Measurements from ENCODE around the gene HOXD13.

Gene HOXD13

GRCh38 chr2:176133389-176133788, 40.9 kb downstream of the HOXD13 start:
- no peak for DNase-seq

DNA sequence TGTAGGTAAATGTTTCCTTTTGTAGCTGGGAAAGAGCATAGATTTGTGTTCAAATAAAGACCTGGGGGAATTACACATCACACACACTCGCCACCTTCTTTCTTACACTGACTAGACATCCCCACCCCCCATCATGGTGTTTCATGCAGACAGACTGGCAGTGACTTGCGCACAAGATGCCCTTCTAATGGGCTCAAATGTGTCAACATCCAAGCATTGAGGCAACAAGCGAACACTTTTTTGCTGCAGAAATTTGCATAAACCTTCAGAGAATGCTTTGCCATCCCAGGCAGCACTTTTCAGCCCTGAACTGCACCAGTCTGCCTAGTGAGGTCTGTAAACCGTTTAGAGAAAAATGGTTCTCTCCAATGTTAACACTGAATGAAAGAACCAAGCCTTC, 41.5 kb downstream of the HOXD13 start:
- no peak for DNase-seq

DNA sequence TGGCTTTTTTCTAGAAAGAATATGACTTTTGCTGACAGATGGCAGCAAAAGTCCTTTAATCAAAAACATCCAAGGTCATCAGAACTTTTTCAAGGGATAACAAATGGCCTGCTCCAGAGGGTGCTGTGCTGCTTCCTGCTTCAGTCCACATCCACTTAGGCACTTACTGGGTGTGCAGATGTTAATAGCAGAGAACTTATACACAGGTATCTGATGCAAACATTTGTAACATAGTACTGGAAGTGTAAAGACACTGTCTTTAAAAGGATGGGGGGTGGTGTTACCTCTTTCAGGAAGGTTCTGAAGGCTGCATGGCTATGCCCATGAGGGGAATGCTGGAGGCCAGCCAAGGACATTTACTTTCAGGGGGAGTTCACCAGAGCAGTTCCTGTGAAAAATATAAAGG, 42.5 kb downstream of the HOXD13 start:
- no peak for DNase-seq

DNA sequence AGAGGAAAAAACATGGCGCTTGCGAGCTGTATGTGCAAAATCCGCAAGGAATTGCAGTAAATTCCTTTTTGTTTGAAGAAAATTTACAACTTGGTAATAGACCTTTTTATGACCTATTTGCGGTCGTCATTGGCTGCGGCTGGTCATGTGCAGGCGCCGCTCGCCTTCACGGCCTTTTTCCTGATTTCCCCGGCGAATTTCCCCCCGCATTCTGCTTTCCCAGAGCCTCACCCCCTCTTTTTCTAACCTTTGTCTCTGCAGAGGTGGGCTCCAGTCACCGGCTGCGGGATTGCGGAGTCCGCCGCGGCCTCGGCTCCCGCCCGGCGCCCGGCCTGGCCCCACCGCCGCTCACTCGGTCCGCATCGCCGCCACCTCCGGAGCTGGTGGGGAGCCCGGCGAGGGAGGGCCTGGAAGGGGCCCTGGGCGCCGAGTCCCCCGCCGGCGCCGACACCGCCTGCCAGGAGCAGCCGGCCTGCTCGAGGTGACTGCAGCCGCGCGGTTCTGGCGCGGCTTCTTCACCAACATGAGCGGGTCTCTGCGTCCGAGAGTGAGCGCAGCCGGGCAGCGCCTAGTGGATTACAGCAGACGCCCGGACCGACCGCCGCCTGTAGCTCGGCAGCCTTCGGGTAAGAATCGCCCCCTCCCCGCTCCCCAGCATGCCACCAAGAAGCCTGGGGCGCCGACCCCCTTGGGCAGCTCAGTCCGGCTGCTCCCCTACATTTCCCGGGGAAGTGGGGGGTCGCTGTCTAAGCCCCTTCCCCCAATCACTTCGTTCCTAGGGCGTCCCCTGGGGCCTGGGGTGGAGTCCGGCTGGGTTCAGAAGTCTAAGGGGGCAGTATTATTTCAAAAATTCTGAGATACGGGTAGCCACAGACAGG, 44.1 kb downstream of the HOXD13 start:
- no peak for DNase-seq

GRCh38 chr2:176137252-176137580, 44.7 kb downstream of the HOXD13 start:
- no peak for DNase-seq

DNA sequence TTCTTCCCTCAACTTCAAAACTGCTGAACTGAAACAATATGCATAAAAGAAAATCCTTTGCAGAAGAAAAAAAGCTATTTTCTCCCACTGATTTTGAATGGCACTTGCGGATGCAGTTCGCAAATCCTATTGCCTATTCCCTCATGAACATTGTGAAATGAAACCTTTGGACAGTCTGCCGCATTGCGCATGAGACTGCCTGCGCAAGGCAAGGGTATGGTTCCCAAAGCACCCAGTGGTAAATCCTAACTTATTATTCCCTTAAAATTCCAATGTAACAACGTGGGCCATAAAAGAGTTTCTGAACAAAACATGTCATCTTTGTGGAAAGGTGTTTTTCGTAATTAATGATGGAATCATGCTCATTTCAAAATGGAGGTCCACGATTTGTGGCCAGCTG, 45.4 kb downstream of the HOXD13 start:
- no peak for DNase-seq

- no peak for DNase-seq
Measured at GRCh38 chr2:176138526-176138922, 46.0 kb downstream of the HOXD13 start.

GRCh38 chr2:176138923-176139660, 46.6 kb downstream of the HOXD13 start:
- DNase-seq: no peak

- no peak for DNase-seq
Measured at GRCh38 chr2:176139661-176140512, 47.4 kb downstream of the HOXD13 start.

GRCh38 chr2:176140513-176141317, 48.2 kb downstream of the HOXD13 start:
- DNase-seq: no peak

GRCh38 chr2:176142281-176142680, 49.8 kb downstream of the HOXD13 start:
- DNase-seq: no peak
